GM21390 (cell line): ENCODE data around the gene CENPF.

Experiments used
- ATAC-seq: cut with Tn5 transposase; IDR thresholded peaks from one replicate; pipeline ENCODE4 v1.9.1; 2021; ENCODE audit not compliant: unreplicated experiment

Gene CENPF

GRCh38 chr1:214615109-214615508 lies 12.1 kb downstream of the CENPF start:
- no peak for ATAC-seq

GRCh38 chr1:214615871-214616270 lies 12.9 kb downstream of the CENPF start:
- no peak for ATAC-seq

GRCh38 chr1:214617246-214617645 lies 14.3 kb downstream of the CENPF start:
- ATAC-seq, result no peak

GRCh38 chr1:214617843-214618242 lies 14.8 kb downstream of the CENPF start:
- no peak for ATAC-seq

- no peak for ATAC-seq
Measured at GRCh38 chr1:214621236-214621635, 18.2 kb downstream of the CENPF start.

GRCh38 chr1:214623430-214623829 lies 20.4 kb downstream of the CENPF start:
- ATAC-seq, result no peak

- no peak for ATAC-seq
Measured at GRCh38 chr1:214632091-214632490, 29.1 kb downstream of the CENPF start.

- no peak for ATAC-seq
Measured at GRCh38 chr1:214633686-214634085, 30.7 kb downstream of the CENPF start.

GRCh38 chr1:214634267-214634666 lies 31.3 kb downstream of the CENPF start:
- ATAC-seq, result no peak

- ATAC-seq, result no peak
Measured at GRCh38 chr1:214635086-214635485, 32.1 kb downstream of the CENPF start.

GRCh38 chr1:214635506-214635905 lies 32.5 kb downstream of the CENPF start:
- ATAC-seq, result no peak

GRCh38 chr1:214636436-214636835 lies 33.4 kb downstream of the CENPF start:
- no peak for ATAC-seq

GRCh38 chr1:214637125-214637524 lies 34.1 kb downstream of the CENPF start:
- no peak for ATAC-seq

- peak; percentile 67 for ATAC-seq
Measured at GRCh38 chr1:214637722-214638458, 34.9 kb downstream of the CENPF start.

- no peak for ATAC-seq
Measured at GRCh38 chr1:214638459-214638807, 35.4 kb downstream of the CENPF start.

GRCh38 chr1:214638997-214639396 lies 36.0 kb downstream of the CENPF start:
- no peak for ATAC-seq

- no peak for ATAC-seq
Measured at GRCh38 chr1:214640431-214641213, 37.6 kb downstream of the CENPF start.

GRCh38 chr1:214641214-214641895 lies 38.4 kb downstream of the CENPF start:
- ATAC-seq, result no peak

GRCh38 chr1:214643030-214643429 lies 40.0 kb downstream of the CENPF start:
- no peak for ATAC-seq

GRCh38 chr1:214645712-214646111 lies 42.7 kb downstream of the CENPF start:
- ATAC-seq, result no peak

- no peak for ATAC-seq
Measured at GRCh38 chr1:214648801-214649200, 45.8 kb downstream of the CENPF start.

GRCh38 chr1:214649607-214650006 lies 46.6 kb downstream of the CENPF start:
- no peak for ATAC-seq
